Stimulated activated CD8-positive, alpha-beta memory T cell treated with anti-CD3 and anti-CD28 coated beads, Interleukin-7, amount 100 ng/mL, for 24 hours (primary cell): ENCODE measurements around the gene FAM120A.

Experiments
- DNase-seq: peaks from one replicate; pipeline ENCODE4 v3.0.0-alpha.2; 2020; ENCODE audit warnings: low read depth

The FAM120A gene

GRCh38 chr9:93470391-93470790, 18.9 kb downstream of the FAM120A start:
- no peak for DNase-seq

GRCh38 chr9:93471124-93471523, 19.6 kb downstream of the FAM120A start:
- no peak for DNase-seq

- no peak for DNase-seq
Observed at GRCh38 chr9:93473411-93473810, 21.9 kb downstream of the FAM120A start.

- DNase-seq: no peak
Observed at GRCh38 chr9:93475108-93475507, 23.6 kb downstream of the FAM120A start.

- DNase-seq: no peak
Observed at GRCh38 chr9:93475856-93476255, 24.4 kb downstream of the FAM120A start.

- DNase-seq: no peak
Observed at GRCh38 chr9:93476924-93477323, 25.4 kb downstream of the FAM120A start.

GRCh38 chr9:93477397-93477796, 25.9 kb downstream of the FAM120A start:
- DNase-seq: no peak

GRCh38 chr9:93479726-93480125, 28.2 kb downstream of the FAM120A start:
- DNase-seq: no peak

GRCh38 chr9:93480262-93480661, 28.8 kb downstream of the FAM120A start:
- DNase-seq: no peak

- no peak for DNase-seq
Observed at GRCh38 chr9:93480728-93481324, 29.3 kb downstream of the FAM120A start.

GRCh38 chr9:93483497-93483896, 32.0 kb downstream of the FAM120A start:
- DNase-seq: no peak

- DNase-seq: no peak
Observed at GRCh38 chr9:93486268-93486667, 34.8 kb downstream of the FAM120A start.

GRCh38 chr9:93488244-93488643, 36.8 kb downstream of the FAM120A start:
- DNase-seq: no peak

GRCh38 chr9:93491593-93492232, 40.2 kb downstream of the FAM120A start:
- no peak for DNase-seq

- no peak for DNase-seq
Observed at GRCh38 chr9:93492327-93492726, 40.8 kb downstream of the FAM120A start.

GRCh38 chr9:93493949-93494348, 42.5 kb downstream of the FAM120A start:
- DNase-seq: no peak

- DNase-seq: no peak
Observed at GRCh38 chr9:93496285-93496684, 44.8 kb downstream of the FAM120A start.

- DNase-seq: no peak
Observed at GRCh38 chr9:93500571-93501298, 49.2 kb downstream of the FAM120A start.

- no peak for DNase-seq
Observed at GRCh38 chr9:93501406-93501805, 49.9 kb downstream of the FAM120A start.

GRCh38 chr9:93503381-93503780, 51.9 kb downstream of the FAM120A start:
- no peak for DNase-seq

GRCh38 chr9:93505541-93506132, 54.2 kb downstream of the FAM120A start:
- no peak for DNase-seq

GRCh38 chr9:93507768-93508167, 56.3 kb downstream of the FAM120A start:
- no peak for DNase-seq

GRCh38 chr9:93508207-93508606, 56.7 kb downstream of the FAM120A start:
- DNase-seq: no peak
